HepG2 (cell line): ENCODE results near the gene THADA. TPM values are rescaled to one million over a fixed set of nuclear protein-coding genes. Genes with fewer than 3 reads are reported as not detected.

Source experiments
- AGO2 ChIP-seq: fragments of 200-400 bp; formaldehyde crosslinking; optimal IDR thresholded peaks from 2 replicates; pipeline ENCODE3; 2017; ENCODE audit warnings: mild to moderate bottlenecking, low read depth, low read length, moderate library complexity
- ATF4 ChIP-seq, 2 experiments: fragments of 450-650 bp in 1 of 2; sonication (generic) in 1 of 2; formaldehyde crosslinking; IDR thresholded peaks; 2 replicates each; pipeline versions ENCODE4 v1.5.0 to v1.8.0; 2020 to 2022; ENCODE audit warnings: mild to moderate bottlenecking in 1 of 2, missing genetic modification reagents in 1 of 2
- DPF2 ChIP-seq: sonication (generic); formaldehyde crosslinking; IDR thresholded peaks from 2 replicates; pipeline ENCODE4 v1.4.0; 2020; ENCODE audit warnings: mild to moderate bottlenecking, low read depth, missing genetic modification reagents, borderline replicate concordance
- GRHL1 ChIP-seq: sonication (generic); formaldehyde crosslinking; conservative IDR thresholded peaks from 2 replicates; pipeline ENCODE4 v1.8.0; 2022; ENCODE audit warnings: missing genetic modification reagents
- IRF9 ChIP-seq: sonication (generic); formaldehyde crosslinking; IDR thresholded peaks from 2 replicates; pipeline ENCODE4 v1.8.0; 2022; ENCODE audit warnings: missing genetic modification reagents, mild to moderate bottlenecking, borderline replicate concordance
- ISL2 ChIP-seq: sonication (generic); formaldehyde crosslinking; IDR thresholded peaks from 2 replicates; pipeline ENCODE4 v1.5.0; 2020; ENCODE audit warnings: missing genetic modification reagents
- JUNB ChIP-seq: sonication (generic); formaldehyde crosslinking; IDR thresholded peaks from 2 replicates; pipeline ENCODE4 v1.8.0; 2022; ENCODE audit warnings: missing genetic modification reagents, mild to moderate bottlenecking, borderline replicate concordance
- MXI1 ChIP-seq: IDR thresholded peaks from 3 replicates; pipeline ENCODE4 v1.6.1; 2012; ENCODE audit warnings: low read depth, low read length, inconsistent platforms, borderline replicate concordance
- ONECUT2 ChIP-seq: sonication (generic); formaldehyde crosslinking; IDR thresholded peaks from 2 replicates; pipeline ENCODE4 v1.4.0; 2020; ENCODE audit warnings: missing genetic modification reagents
- SIN3A ChIP-seq: IDR thresholded peaks from 2 replicates; pipeline ENCODE4 v1.6.1; 2011; ENCODE audit warnings: low read depth, mild to moderate bottlenecking, control low read depth, low read length, borderline replicate concordance
- SNAI1 ChIP-seq: sonication (generic); formaldehyde crosslinking; IDR thresholded peaks from 2 replicates; pipeline ENCODE4 v1.5.0; 2020; ENCODE audit warnings: mild to moderate bottlenecking, missing genetic modification reagents, borderline replicate concordance
- THAP11 ChIP-seq: IDR thresholded peaks from 2 replicates; pipeline ENCODE4 v1.6.1; 2016; ENCODE audit warnings: missing biosample characterization, missing genetic modification reagents
- THYN1 ChIP-seq: sonication (generic); formaldehyde crosslinking; IDR thresholded peaks from 2 replicates; pipeline ENCODE4 v1.8.1; 2023; ENCODE audit warnings: low read depth, mild to moderate bottlenecking, moderate library complexity, missing genetic modification reagents, borderline replicate concordance
- XRCC5 ChIP-seq: fragments of 200-400 bp; formaldehyde crosslinking; optimal IDR thresholded peaks from 2 replicates; pipeline ENCODE3; 2017; ENCODE audit warnings: mild to moderate bottlenecking, low read length
- ZBED4 ChIP-seq: sonication (generic); formaldehyde crosslinking; IDR thresholded peaks from 2 replicates; pipeline ENCODE4 v1.4.0; 2020; ENCODE audit warnings: missing genetic modification reagents, borderline replicate concordance
- ZBTB7A ChIP-seq: sonication (generic); formaldehyde crosslinking; IDR thresholded peaks from 2 replicates; pipeline ENCODE4 v1.8.0; 2022; ENCODE audit warnings: mild to moderate bottlenecking, missing genetic modification reagents
- ZFP36L1 ChIP-seq: sonication (generic); formaldehyde crosslinking; IDR thresholded peaks from 2 replicates; pipeline ENCODE4 v1.8.0; 2022; ENCODE audit warnings: mild to moderate bottlenecking, missing genetic modification reagents, moderate library complexity
- ZNF10 ChIP-seq: sonication (generic); formaldehyde crosslinking; IDR thresholded peaks from 2 replicates; pipeline ENCODE4 v1.4.0; 2020; ENCODE audit warnings: mild to moderate bottlenecking, low read depth, missing genetic modification reagents, borderline replicate concordance
- ZNF180 ChIP-seq: sonication (generic); formaldehyde crosslinking; IDR thresholded peaks from 2 replicates; pipeline ENCODE4 v1.4.0; 2020; ENCODE audit warnings: low read depth, missing genetic modification reagents, borderline replicate concordance
- ZNF251 ChIP-seq: sonication (generic); formaldehyde crosslinking; IDR thresholded peaks from 2 replicates; pipeline ENCODE4 v1.9.0; 2021; ENCODE audit warnings: mild to moderate bottlenecking, missing genetic modification reagents
- ZNF296 ChIP-seq: sonication (generic); formaldehyde crosslinking; conservative IDR thresholded peaks from 2 replicates; pipeline ENCODE4 v1.5.0; 2020; ENCODE audit warnings: mild to moderate bottlenecking, missing genetic modification reagents
- ZNF605 ChIP-seq: sonication (generic); formaldehyde crosslinking; IDR thresholded peaks from 2 replicates; pipeline ENCODE4 v1.8.0; 2022; ENCODE audit warnings: mild to moderate bottlenecking, missing genetic modification reagents
- polyA plus RNA-seq, 8 experiments: library from polyadenylated mRNA; depleted of rRNA in 3 of 8; stranded (reverse) in 7 of 8; unstranded in 1 of 8; fragments of >200 nt; fragmentation: Illumina TruSeq in 4 of 8; extraction: Trizol in 4 of 8; gene quantifications; 2 replicates each; pipeline versions ENCODE4 v1.2.1 to v1.2.3, GENCODE V29; 2011 to 2016; ENCODE audit warnings: low read depth in 4 of 8, missing spikeins in 1 of 8, mixed read lengths in 1 of 8; ENCODE audit not compliant: insufficient read depth in 1 of 8
- total RNA-seq, 5 experiments: library from RNA; depleted of rRNA; stranded (reverse); fragments of >200 nt; fragmentation: Illumina TruSeq; extraction: Trizol; gene quantifications; 2 replicates each; pipeline ENCODE4 v1.2.3, GENCODE V29; 2016; ENCODE audit warnings: low read depth in 1 of 5

Gene THADA
- total and polyA plus RNA-seq, 2 of the 13 experiments (the other 11 are each of a cell fraction or from before 2014, with no cell fraction given) = 12.7 to 21.7 TPM

- peak; percentile 47; the same call in 1 of the 2 replicates for TF ChIP-seq ZBED4 (CRISPR knock-in tag)
- peak in 1 of 2 experiments; percentile 65; a peak in 2 of 4 replicates for TF ChIP-seq ATF4 (CRISPR knock-in tag; IDR thresholded peaks at IDR 0.05)
- TF ChIP-seq DPF2 (CRISPR knock-in tag) = no peak
- peak; percentile 91 for TF ChIP-seq XRCC5
- TF ChIP-seq ZNF251 (CRISPR knock-in tag) = no peak
- no peak for TF ChIP-seq ZNF180 (CRISPR knock-in tag)
- TF ChIP-seq ISL2 (CRISPR knock-in tag) = peak; percentile 67; the same call in 1 of the 2 replicates
- TF ChIP-seq ZBTB7A = 0 out of 2 replicates have a peak, but pooled peaks have one; percentile 23
- peak; percentile 97 for TF ChIP-seq AGO2
- TF ChIP-seq ZNF605 (CRISPR knock-in tag) = no peak; the same call in 1 of the 2 replicates
- peak; percentile 90; the same call in 2 of the 3 replicates for TF ChIP-seq MXI1
- TF ChIP-seq IRF9 (CRISPR knock-in tag) = no peak; the same call in none of the 2 replicates
- no peak for TF ChIP-seq SNAI1
- TF ChIP-seq THAP11 (CRISPR knock-in tag) = peak; percentile 54
- peak; percentile 65; the same call in 1 of the 2 replicates for TF ChIP-seq JUNB
- TF ChIP-seq ZNF10 (CRISPR knock-in tag) = no peak
- no peak for TF ChIP-seq ONECUT2 (CRISPR knock-in tag)
- no peak for TF ChIP-seq THYN1 (CRISPR knock-in tag)
- no peak for TF ChIP-seq ZNF296 (CRISPR knock-in tag)
- TF ChIP-seq SIN3A = peak; percentile 95
- TF ChIP-seq GRHL1 = no peak
- TF ChIP-seq ZFP36L1 (CRISPR knock-in tag) = 0 out of 2 replicates have a peak, but pooled peaks have one; percentile 63
These were observed 373.9 kb downstream of the THADA start (continued) for GRCh38 chr2:43221763-43222474.
